Measurements from ENCODE around the gene GRIP1.

Gene GRIP1

GRCh38 chr12:66620026-66620425 is 58.9 kb downstream of the GRIP1 start:
- DNase-seq (ENCODE audit: extremely low spot score): no peak
- ChIA-PET CTCF (interaction anchor here (0.8 to 1.1 kb wide), 2 partner anchors 12 to 33 kb away, joined by 3 read pairs; no protein-coding TSS in a partner anchor), POLR2A (no interaction called here)
- TF ChIP-seq, protein P1, sequence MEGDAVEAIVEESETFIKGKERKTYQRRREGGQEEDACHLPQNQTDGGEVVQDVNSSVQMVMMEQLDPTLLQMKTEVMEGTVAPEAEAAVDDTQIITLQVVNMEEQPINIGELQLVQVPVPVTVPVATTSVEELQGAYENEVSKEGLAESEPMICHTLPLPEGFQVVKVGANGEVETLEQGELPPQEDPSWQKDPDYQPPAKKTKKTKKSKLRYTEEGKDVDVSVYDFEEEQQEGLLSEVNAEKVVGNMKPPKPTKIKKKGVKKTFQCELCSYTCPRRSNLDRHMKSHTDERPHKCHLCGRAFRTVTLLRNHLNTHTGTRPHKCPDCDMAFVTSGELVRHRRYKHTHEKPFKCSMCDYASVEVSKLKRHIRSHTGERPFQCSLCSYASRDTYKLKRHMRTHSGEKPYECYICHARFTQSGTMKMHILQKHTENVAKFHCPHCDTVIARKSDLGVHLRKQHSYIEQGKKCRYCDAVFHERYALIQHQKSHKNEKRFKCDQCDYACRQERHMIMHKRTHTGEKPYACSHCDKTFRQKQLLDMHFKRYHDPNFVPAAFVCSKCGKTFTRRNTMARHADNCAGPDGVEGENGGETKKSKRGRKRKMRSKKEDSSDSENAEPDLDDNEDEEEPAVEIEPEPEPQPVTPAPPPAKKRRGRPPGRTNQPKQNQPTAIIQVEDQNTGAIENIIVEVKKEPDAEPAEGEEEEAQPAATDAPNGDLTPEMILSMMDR (IDR thresholded peaks at IDR 0.05; ENCODE audit: control extremely low read depth, extremely low read depth, low read depth, missing control alignments): no peak

GRCh38 chr12:66617991-66618390 is 60.9 kb downstream of the GRIP1 start:
- CTCF ChIA-PET: interaction anchor here (1.2 to 3.0 kb wide), 3 partner anchors 9 to 160 kb away, joined by 3 to 12 read pairs (median 4); no protein-coding TSS in a partner anchor
- POLR2A ChIA-PET: no interaction called here
- TF ChIP-seq, protein P1 (IDR thresholded peaks at IDR 0.05; ENCODE audit: control extremely low read depth, extremely low read depth, low read depth, missing control alignments): no peak
- DNase-seq (ENCODE audit: extremely low spot score): no peak

DNA sequence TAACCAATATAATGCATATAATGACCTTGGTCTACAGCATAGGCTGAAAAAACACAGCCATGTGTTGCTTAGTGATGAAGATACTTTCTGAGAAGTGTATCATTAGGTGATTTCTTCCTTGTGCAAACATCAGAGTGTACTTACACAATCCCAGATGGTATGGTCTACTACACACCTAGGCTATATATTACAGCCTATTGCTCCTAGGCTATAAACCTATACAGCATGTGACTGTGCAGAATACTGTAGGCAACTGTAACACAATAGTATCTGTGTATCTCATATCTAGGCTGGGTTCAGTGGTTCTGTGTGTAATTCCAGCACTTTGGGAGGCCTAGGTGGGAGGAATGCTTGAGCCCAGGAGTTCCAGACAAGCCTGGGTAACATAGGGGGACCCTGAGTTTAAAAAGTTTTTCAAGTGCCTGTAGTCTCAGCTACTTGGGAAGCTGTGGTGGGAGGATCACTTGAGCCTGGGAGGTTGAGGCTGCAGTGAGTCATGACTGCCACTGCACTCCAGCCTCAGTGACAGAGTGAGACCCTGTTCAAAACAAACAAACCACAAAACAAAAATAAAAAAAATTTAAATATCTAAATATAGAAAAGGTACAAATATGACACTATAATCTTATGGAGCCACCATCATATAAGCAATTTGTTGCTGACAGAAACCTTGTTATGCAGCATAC is 66.6 kb downstream of the GRIP1 start:
- TF ChIP-seq, protein P1 (IDR thresholded peaks at IDR 0.05; ENCODE audit: control extremely low read depth, extremely low read depth, low read depth, missing control alignments): no peak
- no peak for DNase-seq (ENCODE audit: extremely low spot score)
- POLR2A ChIA-PET: no interaction called here
- CTCF ChIA-PET: interaction anchor here (1.1 to 2.8 kb wide), 3 partner anchors 13 to 17 kb away, joined by 5 to 8 read pairs (median 6); no protein-coding TSS in a partner anchor

DNA sequence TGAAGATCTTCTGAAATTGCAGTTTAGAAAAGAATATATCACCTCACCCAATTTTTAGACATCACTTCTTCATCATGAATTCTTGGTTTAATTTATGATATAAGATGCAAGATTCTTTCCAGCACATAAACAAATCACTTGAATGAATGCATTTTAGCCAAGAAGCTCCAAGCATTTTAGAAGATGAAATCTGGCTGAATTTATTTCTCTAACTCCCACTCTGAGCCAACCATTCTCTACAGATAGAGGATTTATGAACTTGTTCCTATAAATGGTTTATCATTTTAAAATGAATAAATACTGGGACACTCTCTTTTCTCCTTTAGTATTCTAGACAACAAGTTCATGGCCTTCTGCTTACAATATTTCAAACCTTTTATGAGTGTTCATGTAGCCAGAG is 71.7 kb downstream of the GRIP1 start:
- POLR2A ChIA-PET: no interaction called here
- no peak for DNase-seq (ENCODE audit: extremely low spot score)
- CTCF ChIA-PET: interaction anchor here (1.2 to 1.9 kb wide), 2 partner anchors 10 to 20 kb away, joined by 3 to 5 read pairs; no protein-coding TSS in a partner anchor
- TF ChIP-seq, protein P1 (IDR thresholded peaks at IDR 0.05; ENCODE audit: control extremely low read depth, extremely low read depth, low read depth, missing control alignments): no peak

- CTCF ChIA-PET: interaction anchor here (1.4 kb wide), 1 partner anchor 90 kb away, joined by 3 read pairs; no protein-coding TSS in a partner anchor
- POLR2A ChIA-PET: no interaction called here
- DNase-seq (ENCODE audit: extremely low spot score): no peak
- TF ChIP-seq, protein P1 (IDR thresholded peaks at IDR 0.05; ENCODE audit: control extremely low read depth, extremely low read depth, low read depth, missing control alignments): no peak
Observed at GRCh38 chr12:66605293-66605692, 73.6 kb downstream of the GRIP1 start.

DNA sequence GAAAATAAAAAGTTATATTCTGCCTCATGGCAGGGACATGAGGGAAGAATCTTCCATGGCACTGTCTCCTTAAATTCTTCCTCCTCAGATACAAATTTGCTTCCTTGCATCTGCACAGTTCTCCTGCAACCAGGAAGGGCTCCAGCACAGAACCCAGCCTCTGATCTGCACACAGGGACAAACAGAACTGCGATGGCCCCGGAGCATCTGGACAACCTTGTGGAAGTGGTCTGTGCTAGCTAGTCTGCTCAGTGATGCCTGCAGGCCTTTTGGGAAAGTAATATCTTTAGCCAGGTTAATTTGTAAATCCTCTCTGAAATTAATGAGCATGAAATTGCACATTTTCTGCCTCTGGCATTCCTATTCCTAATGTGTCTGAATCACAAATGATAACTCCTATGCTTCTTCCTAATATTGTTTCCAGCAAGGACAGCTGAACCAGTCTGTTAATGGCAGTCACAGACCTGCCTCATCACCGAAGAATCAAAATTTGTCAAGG is 74.8 kb downstream of the GRIP1 start:
- CTCF ChIA-PET: interaction anchor here (0.9 to 1.5 kb wide), 5 partner anchors 10 to 92 kb away, joined by 3 to 6 read pairs (median 3); no protein-coding TSS in a partner anchor
- no peak for DNase-seq (ENCODE audit: extremely low spot score)
- POLR2A ChIA-PET: no interaction called here
- TF ChIP-seq, protein P1 (IDR thresholded peaks at IDR 0.05; ENCODE audit: control extremely low read depth, extremely low read depth, low read depth, missing control alignments): no peak
